Right lung (tissue), 5 donors: Measurements from ENCODE around the gene SLIT3. TPM values are rescaled to one million over a fixed set of nuclear protein-coding genes. Genes with fewer than 3 reads are reported as not detected.
A peak's percentile ranks its signal among the peaks of the same experiment; 100 is the strongest.

Source experiments
- DNase-seq, 2 donors: peaks; one replicate each; pipeline ENCODE4 v3.0.0-alpha.2; 2013
- polyA plus RNA-seq, 5 donors: library from polyadenylated mRNA; unstranded; fragments of 120-200 nt; gene quantifications; one replicate each; pipeline versions ENCODE4 v1.2.1 to v1.2.3, GENCODE V29; 2013; ENCODE audit warnings: inconsistent platforms in 1 of 5, low replicate concordance in 1 of 5; ENCODE audit not compliant: insufficient read length in 5 of 5, insufficient read depth in 1 of 5

The SLIT3 gene
- polyA plus RNA-seq, 5 donors = 29.5 to 51.0 (median 42.9) TPM

GRCh38 chr5:168965638-168966037 is 335.3 kb downstream of the SLIT3 start:
- no peak for DNase-seq

- DNase-seq = no peak
These were observed 336.8 kb downstream of the SLIT3 start for GRCh38 chr5:168964182-168964581.

- DNase-seq = no peak
These were observed 338.6 kb downstream of the SLIT3 start for GRCh38 chr5:168962306-168962705.

- DNase-seq = no peak
These were observed 339.3 kb downstream of the SLIT3 start for GRCh38 chr5:168961681-168962080.

GRCh38 chr5:168960497-168960896 is 340.4 kb downstream of the SLIT3 start:
- no peak for DNase-seq

- DNase-seq = no peak
These were observed 347.6 kb downstream of the SLIT3 start for GRCh38 chr5:168953351-168953750.

- no peak for DNase-seq
These were observed 348.7 kb downstream of the SLIT3 start for GRCh38 chr5:168952196-168952595.

GRCh38 chr5:168951769-168952168 is 349.2 kb downstream of the SLIT3 start:
- no peak for DNase-seq

- DNase-seq = peak; percentile 56 to 66
These were observed 349.6 kb downstream of the SLIT3 start for GRCh38 chr5:168951356-168951755.

GRCh38 chr5:168950241-168950951 is 350.5 kb downstream of the SLIT3 start:
- no peak for DNase-seq

GRCh38 chr5:168948746-168949145 is 352.2 kb downstream of the SLIT3 start:
- DNase-seq = no peak

- DNase-seq = no peak
These were observed 353.6 kb downstream of the SLIT3 start for GRCh38 chr5:168947212-168947868.

GRCh38 chr5:168946363-168946762 is 354.6 kb downstream of the SLIT3 start:
- DNase-seq = no peak

GRCh38 chr5:168944004-168944403 is 356.9 kb downstream of the SLIT3 start:
- DNase-seq = no peak

GRCh38 chr5:168943091-168943884 is 357.7 kb downstream of the SLIT3 start:
- DNase-seq = no peak

- DNase-seq = no peak
These were observed 359.0 kb downstream of the SLIT3 start for GRCh38 chr5:168941901-168942300.

GRCh38 chr5:168940712-168941111 is 360.2 kb downstream of the SLIT3 start:
- no peak for DNase-seq

- DNase-seq = no peak
These were observed 360.9 kb downstream of the SLIT3 start for GRCh38 chr5:168939887-168940544.

GRCh38 chr5:168939156-168939800 is 361.7 kb downstream of the SLIT3 start:
- no peak for DNase-seq

GRCh38 chr5:168936511-168936910 is 364.4 kb downstream of the SLIT3 start:
- DNase-seq = no peak

- no peak for DNase-seq
These were observed 365.8 kb downstream of the SLIT3 start for GRCh38 chr5:168935183-168935582.

- DNase-seq = no peak
These were observed 366.8 kb downstream of the SLIT3 start for GRCh38 chr5:168934169-168934568.
